Measurements from ENCODE around the gene ATP1A2.

ATP1A2 gene

GRCh38 chr1:160085686-160086455 lies 29.7 kb upstream of the ATP1A2 start:
- peak; percentile 25 for DNase-seq

GRCh38 chr1:160086456-160086892 lies 29.1 kb upstream of the ATP1A2 start:
- no peak for DNase-seq

- DNase-seq, result no peak
Measured at GRCh38 chr1:160087118-160087662, 28.4 kb upstream of the ATP1A2 start.

- DNase-seq, result no peak
Measured at GRCh38 chr1:160089883-160090282, 25.7 kb upstream of the ATP1A2 start.

- no peak for DNase-seq
Measured at GRCh38 chr1:160090760-160091159, 24.8 kb upstream of the ATP1A2 start.

GRCh38 chr1:160091666-160092223 lies 23.8 kb upstream of the ATP1A2 start:
- no peak for DNase-seq

- DNase-seq, result no peak
Measured at GRCh38 chr1:160092366-160093068, 23.0 kb upstream of the ATP1A2 start.

- DNase-seq, result no peak
Measured at GRCh38 chr1:160093069-160093395, 22.5 kb upstream of the ATP1A2 start.

GRCh38 chr1:160093624-160094290 lies 21.8 kb upstream of the ATP1A2 start:
- no peak for DNase-seq

GRCh38 chr1:160094291-160094625 lies 21.3 kb upstream of the ATP1A2 start:
- no peak for DNase-seq

- DNase-seq, result no peak
Measured at GRCh38 chr1:160094806-160095205, 20.8 kb upstream of the ATP1A2 start.

GRCh38 chr1:160095382-160096105 lies 20.0 kb upstream of the ATP1A2 start:
- no peak for DNase-seq

GRCh38 chr1:160096274-160097116 lies 19.1 kb upstream of the ATP1A2 start:
- no peak for DNase-seq

- DNase-seq, result no peak
Measured at GRCh38 chr1:160097151-160097910, 18.2 kb upstream of the ATP1A2 start.

- peak; percentile 93 for DNase-seq
Measured at GRCh38 chr1:160097911-160098851, 17.4 kb upstream of the ATP1A2 start, which contains the start of gene IGSF8. TSS of gene IGSF8 (minus strand) at chr1:160098619. CDS start at chr1:160098472, 147 bp downstream.

GRCh38 chr1:160098852-160099561 lies 16.6 kb upstream of the ATP1A2 start:
- DNase-seq, result peak; percentile 96

- no peak for DNase-seq
Measured at GRCh38 chr1:160099716-160100375, 15.7 kb upstream of the ATP1A2 start.

GRCh38 chr1:160101037-160101716 lies 14.4 kb upstream of the ATP1A2 start:
- peak; percentile 60 for DNase-seq
